Panc1 (cell line): ENCODE measurements around the gene PALD1.

ENCODE experiments used
- CTCF ChIP-seq: fragments of 450-650 bp; IDR thresholded peaks from 2 replicates; pipeline ENCODE4 v1.5.1; 2017; ENCODE audit warnings: mild to moderate bottlenecking
- POLR2AphosphoS5 ChIP-seq: IDR thresholded peaks from 2 replicates; pipeline ENCODE4 v1.6.1; 2012; ENCODE audit warnings: mild to moderate bottlenecking, low read depth, low read length, moderate library complexity
- REST ChIP-seq, 2 experiments: IDR thresholded peaks; 2 replicates each; pipeline ENCODE4 v1.6.1; 2011 to 2012; ENCODE audit warnings: low read depth in 2 of 2, control low read depth in 1 of 2, low read length in 1 of 2, mild to moderate bottlenecking in 1 of 2, moderate library complexity in 1 of 2; ENCODE audit not compliant: insufficient read depth in 1 of 2
- SIN3A ChIP-seq: IDR thresholded peaks from 2 replicates; pipeline ENCODE4 v1.6.1; 2012; ENCODE audit warnings: low read depth, mild to moderate bottlenecking, low read length, moderate library complexity, borderline replicate concordance; ENCODE audit not compliant: insufficient read depth

- no peak for TF ChIP-seq CTCF
- TF ChIP-seq POLR2AphosphoS5 = no peak
- no peak for TF ChIP-seq REST (IDR thresholded peaks at IDR 0.05; ENCODE audit: insufficient read depth in 1 of 2, low read depth in 2 of 2, low read length in 1 of 2)
- TF ChIP-seq SIN3A = no peak
Measured at GRCh38 chr10:70592746-70593512, 114.4 kb downstream of the PALD1 start.
